GM19193 (cell line): ENCODE data around the gene ZNF556.

Experiments
- POLR2A ChIP-seq: IDR thresholded peaks from 4 replicates; pipeline ENCODE4 v1.6.1; 2011; ENCODE audit not compliant: insufficient read depth, insufficient read length; ENCODE audit errors: extremely low read depth

ZNF556 gene

DNA sequence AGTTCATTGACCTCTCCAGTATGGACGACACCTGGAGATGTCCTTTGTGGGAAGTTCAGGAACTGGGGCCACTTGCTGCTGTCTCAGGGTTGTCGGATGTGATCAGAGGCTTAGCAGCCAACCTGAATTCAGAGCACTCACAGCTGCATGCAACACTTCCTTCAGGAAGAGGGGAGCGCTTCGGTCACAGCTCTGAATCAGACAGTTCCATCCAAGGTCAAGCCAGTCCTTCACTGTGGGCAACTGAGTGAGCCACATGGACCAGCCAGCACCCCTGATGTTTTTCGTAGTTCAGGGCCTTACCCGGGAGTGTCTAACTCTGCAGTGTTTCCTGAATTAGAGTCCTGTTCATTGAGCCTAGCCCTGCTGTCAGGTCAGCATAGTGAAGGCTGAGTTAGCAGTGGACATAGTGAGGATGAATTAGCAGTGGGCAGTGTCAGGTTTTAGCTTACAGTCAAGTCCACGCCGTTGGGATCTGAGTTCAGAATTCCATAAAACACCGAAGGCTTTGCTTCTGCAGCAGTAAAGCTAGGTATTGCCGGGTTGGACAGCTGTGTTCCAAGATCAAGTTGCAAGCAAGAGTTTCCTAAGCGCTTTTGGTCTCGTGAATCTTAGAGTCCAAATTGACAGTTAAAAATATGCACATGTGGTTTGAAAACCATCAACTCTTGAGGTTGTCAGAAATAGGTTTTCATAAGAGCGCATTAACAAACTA is 20.8 kb upstream of the ZNF556 start:
- TF ChIP-seq POLR2A, result no peak

DNA sequence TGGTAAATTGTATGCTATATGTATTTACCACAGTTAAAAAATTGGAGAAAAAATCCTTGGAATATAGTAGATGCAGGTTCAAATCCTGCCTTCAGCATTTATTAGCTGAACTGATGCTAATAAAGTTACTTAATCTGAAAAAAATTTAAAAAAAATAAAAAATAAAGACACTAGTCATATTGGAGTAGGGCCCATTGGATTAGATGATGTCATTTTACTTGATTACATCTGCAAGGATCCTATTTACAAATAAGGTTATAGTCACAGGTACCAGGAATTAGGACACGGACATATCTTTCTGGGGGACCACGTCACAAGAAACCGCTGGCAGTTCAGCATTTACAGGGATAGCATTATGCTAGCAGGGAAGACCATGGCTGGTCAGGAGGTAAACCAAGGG is 19.6 kb upstream of the ZNF556 start:
- no peak for TF ChIP-seq POLR2A

DNA sequence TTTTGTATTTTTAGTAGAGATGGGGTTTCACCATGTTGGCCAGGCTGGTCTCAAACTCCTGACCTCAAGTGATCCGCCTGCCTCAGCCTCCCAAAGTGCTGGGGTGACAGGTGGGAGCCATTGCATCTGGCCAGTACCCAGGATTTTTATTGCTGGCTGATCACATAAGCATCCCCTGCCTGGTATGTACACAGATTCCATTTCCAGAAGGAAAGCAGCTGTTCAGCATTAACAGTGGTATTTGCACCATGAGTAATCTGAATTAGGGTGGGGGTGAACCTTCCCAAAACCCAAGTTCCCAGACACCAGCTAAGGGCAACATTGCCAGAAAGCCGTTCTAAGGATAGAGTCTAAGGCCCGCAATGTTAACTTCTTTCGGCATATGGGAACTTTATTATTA is 18.5 kb upstream of the ZNF556 start:
- TF ChIP-seq POLR2A, result no peak

GRCh38 chr19:2850256-2850925 is 16.7 kb upstream of the ZNF556 start:
- TF ChIP-seq POLR2A, result no peak

GRCh38 chr19:2852598-2852997 is 14.5 kb upstream of the ZNF556 start:
- no peak for TF ChIP-seq POLR2A

DNA sequence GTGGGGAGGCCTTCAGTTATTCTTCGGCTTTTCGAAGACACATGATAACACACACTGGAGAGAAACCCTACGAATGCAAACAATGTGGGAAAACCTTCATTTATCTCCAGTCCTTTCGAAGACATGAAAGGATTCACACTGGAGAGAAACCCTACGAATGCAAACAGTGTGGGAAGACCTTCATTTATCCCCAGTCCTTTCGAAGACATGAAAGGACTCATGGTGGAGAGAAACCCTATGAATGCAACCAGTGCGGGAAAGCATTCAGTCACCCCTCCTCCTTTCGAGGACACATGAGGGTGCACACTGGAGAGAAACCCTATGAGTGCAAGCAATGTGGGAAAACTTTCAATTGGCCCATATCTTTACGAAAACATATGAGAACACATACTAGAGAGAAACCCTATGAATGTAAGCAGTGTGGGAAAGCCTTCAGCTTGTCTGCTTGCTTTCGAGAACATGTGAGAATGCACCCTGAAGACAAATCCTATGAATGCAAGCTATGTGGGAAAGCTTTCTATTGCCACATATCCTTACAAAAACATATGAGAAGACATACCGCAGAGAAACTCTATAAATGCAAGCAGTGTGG is 14.0 kb upstream of the ZNF556 start:
- TF ChIP-seq POLR2A, result no peak

DNA sequence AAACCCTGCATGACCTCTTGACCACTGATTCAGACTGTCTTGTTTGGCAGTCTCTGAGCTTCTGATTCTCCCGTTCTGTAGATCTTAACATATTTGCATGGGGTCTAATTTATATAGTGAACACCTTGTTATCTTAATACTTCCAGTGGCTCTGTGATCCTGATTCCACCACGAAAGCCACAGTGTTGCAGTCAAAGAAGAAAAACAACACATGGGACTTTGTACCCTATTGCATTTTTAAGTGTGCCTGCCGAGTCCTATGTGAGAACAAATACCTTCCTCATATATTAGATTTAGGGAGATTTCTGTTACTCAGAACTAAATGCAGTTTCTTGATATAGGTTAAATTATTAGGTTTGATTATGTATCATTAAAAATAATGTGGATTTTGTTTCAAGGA is 12.3 kb upstream of the ZNF556 start:
- no peak for TF ChIP-seq POLR2A

- no peak for TF ChIP-seq POLR2A
Measured at GRCh38 chr19:2856457-2857050, 10.6 kb upstream of the ZNF556 start.

- TF ChIP-seq POLR2A, result no peak
Measured at GRCh38 chr19:2858864-2859263, 8.3 kb upstream of the ZNF556 start.

DNA sequence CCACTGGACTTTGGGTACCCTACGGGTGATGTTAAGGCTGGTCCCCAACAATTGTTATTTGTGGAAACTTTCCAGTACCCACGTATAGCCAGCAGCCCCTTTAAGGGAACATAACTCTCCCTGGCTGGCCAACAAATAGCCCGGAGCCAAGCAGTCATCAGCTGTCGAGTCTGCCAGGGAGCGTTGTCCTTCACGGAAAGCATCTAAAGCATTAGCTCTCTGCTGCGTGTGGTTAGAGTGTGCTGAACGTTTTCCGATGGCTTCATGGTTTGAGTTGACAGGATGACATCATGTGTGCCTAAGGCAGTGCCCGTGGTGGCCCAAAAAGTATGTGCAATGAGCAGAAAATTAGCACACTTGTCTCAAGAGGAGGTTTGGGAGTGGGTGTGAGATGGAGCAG is 3.3 kb upstream of the ZNF556 start:
- no peak for TF ChIP-seq POLR2A

GRCh38 chr19:2865334-2866100 is 1.6 kb upstream of the ZNF556 start:
- TF ChIP-seq POLR2A, result no peak

- TF ChIP-seq POLR2A, result no peak
Measured at GRCh38 chr19:2866495-2867024, 575 bp upstream of the ZNF556 start.

DNA sequence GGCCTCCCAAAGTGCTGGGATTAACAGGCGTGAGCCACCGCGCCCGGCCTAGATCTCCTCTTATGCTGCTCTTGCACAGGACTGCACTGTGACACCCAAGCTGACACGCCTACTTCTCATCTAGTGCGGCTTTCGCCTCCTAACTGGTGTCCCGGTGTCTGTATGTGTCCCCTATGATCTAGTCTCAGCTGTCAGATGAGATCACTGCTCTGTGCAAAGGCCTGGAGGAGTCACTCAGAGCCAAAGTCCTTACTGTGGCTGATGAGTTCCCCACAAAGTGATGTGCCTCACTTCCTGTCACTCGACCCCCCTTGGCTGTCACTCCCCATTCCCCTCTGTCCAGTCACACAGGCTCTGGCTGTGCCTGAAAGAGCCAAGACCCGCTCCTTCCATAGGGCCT is 2.5 kb downstream of the ZNF556 start:
- no peak for TF ChIP-seq POLR2A

GRCh38 chr19:2877398-2878331 is 10.5 kb downstream of the ZNF556 start:
- TF ChIP-seq POLR2A, result no peak
